ENCODE measurements around the gene ASB18. TPM values are rescaled to one million over a fixed set of nuclear protein-coding genes. Genes with fewer than 3 reads are reported as not detected.

ASB18 gene
- total and polyA plus RNA-seq, 2 of the 8 experiments (the other 6 are each of a cell fraction or from before 2014, with no cell fraction given): not detected

DNA sequence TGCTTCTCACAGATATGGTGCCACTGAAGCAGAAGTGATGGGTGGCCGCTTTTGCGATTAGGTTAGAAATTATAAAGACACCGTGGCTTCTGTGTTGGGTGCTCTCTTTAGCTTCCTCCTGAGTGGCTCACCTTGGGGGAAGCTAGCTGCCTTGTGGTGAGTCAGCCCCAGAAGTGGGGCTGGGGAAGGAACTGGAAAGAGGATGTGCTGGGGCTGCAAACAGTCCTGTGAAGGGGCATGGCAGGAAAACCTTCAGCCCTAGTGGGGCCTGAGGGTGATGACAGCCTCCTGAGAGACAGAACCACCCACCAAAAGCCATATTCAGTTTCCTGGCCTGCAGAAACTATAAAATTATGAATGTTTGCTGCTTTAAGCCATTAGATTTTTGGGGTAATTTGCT is 8.9 kb upstream of the ASB18 start:
- Histone ChIP-seq H3K79me2 (ENCODE audit: control insufficient read depth in 1 of 2, insufficient read depth in 2 of 2, low read length in 2 of 2) (no peaks in the 10 kb centered on the region), H3K9ac (replicated peaks in 1 of 4; ENCODE audit: extremely low read depth in 1 of 4, low read depth in 3 of 4, low read length in 3 of 4) (no peak overlapping the region), H3K56ac (replicated peaks; ENCODE audit: insufficient read length, low read depth, low read length) (no peak overlapping the region), H4K91ac (replicated peaks; ENCODE audit: insufficient read length, low read length) (no peak overlapping the region), H2AFZ (ENCODE audit: low read length) (no peak overlapping the region), H3K36me3 (ENCODE audit: control insufficient read depth in 2 of 4, insufficient read depth in 4 of 4, low read length in 3 of 4) (no peaks in the 10 kb centered on the region), H2BK20ac (ENCODE audit: low read length) (no peak overlapping the region), H3K18ac (ENCODE audit: extremely low read depth, low read length) (no peak overlapping the region), H4K5ac (ENCODE audit: insufficient read length, low read depth, low read length) (no peak overlapping the region), H2BK12ac (ENCODE audit: low read depth, low read length) (no peak overlapping the region), H3K4me2 (ENCODE audit: insufficient read depth in 1 of 2, low read depth in 2 of 2, low read length in 2 of 2) (no peak overlapping the region), H2BK120ac (replicated peaks; ENCODE audit: low read depth, low read length) (no peak overlapping the region), H3K14ac (ENCODE audit: insufficient read length) (no peak overlapping the region), H2AK5ac (ENCODE audit: low read depth, low read length) (no peak overlapping the region), H3K27ac (ENCODE audit: low read depth, low read length) (no peak overlapping the region), H3K79me1 (ENCODE audit: low read depth, low read length) (no peaks in the 10 kb centered on the region), H4K20me1 (replicated peaks in 1 of 2; ENCODE audit: control insufficient read depth in 1 of 2, insufficient read depth in 2 of 2, low read length in 2 of 2) (no peaks in the 10 kb centered on the region), H4K8ac (ENCODE audit: extremely low read depth, insufficient read depth, low read length) (no peak overlapping the region), H3K4me1 (replicated peaks in 1 of 4; ENCODE audit: control insufficient read depth in 3 of 4, insufficient read depth in 4 of 4, low read length in 3 of 4) (no peaks in the 10 kb centered on the region), H3K9me3 (ENCODE audit: insufficient read depth in 2 of 2, low read depth in 1 of 2, low read length in 1 of 2) (peaks cover 10 to 17% of the 10 kb centered on the region in 2 experiments), H3K27me3 (replicated peaks in 1 of 4; ENCODE audit: control insufficient read depth in 3 of 4, extremely low read depth in 1 of 4, insufficient read depth in 3 of 4, low read length in 3 of 4) (no peaks in the 10 kb centered on the region; a peak in 1 of 7 replicates), H3K23me2 (ENCODE audit: low read depth, low read length) (no peaks in the 10 kb centered on the region), H3K23ac (ENCODE audit: insufficient read length) (no peak overlapping the region), H3K4me3 (ENCODE audit: extremely low read depth in 1 of 4, insufficient read depth in 2 of 4, low read depth in 3 of 4, low read length in 4 of 4) (no peak overlapping the region), H2BK15ac (ENCODE audit: low read length) (no peak overlapping the region), H3K4ac (replicated peaks; ENCODE audit: insufficient read length, low read depth, low read length) (no peak overlapping the region), H2BK5ac (ENCODE audit: low read depth, low read length) (no peak overlapping the region)
- 90% methylated on average over 3 of the region's 3 CpGs; no CpG with 5 or more reads in 1 of the 2 experiments for WGBS, 2 experiments (ENCODE audit: extremely low coverage in 1 of 2, insufficient coverage in 1 of 2, insufficient read length in 1 of 2, insufficient replicate concordance in 2 of 2, low coverage in 1 of 2, low lambda C conversion rate in 2 of 2, missing lambda C conversion rate in 1 of 2)
- ChIA-PET CTCF (ENCODE audit: partially characterized antibody) (no interaction called here), POLR2A (ENCODE audit: partially characterized antibody) (no interaction called here)
- no peak for TF ChIP-seq BRCA1 (IDR thresholded peaks at IDR 0.05; ENCODE audit: low read depth, low read length)
- TF ChIP-seq EP300 (IDR thresholded peaks at IDR 0.05; ENCODE audit: borderline replicate concordance in 1 of 2, low read depth in 2 of 2, low read length in 2 of 2): no peak
- TF ChIP-seq TCF12 (IDR thresholded peaks at IDR 0.05; ENCODE audit: low read depth, low read length): no peak
- no peak for TF ChIP-seq EZH2 (IDR thresholded peaks at IDR 0.05; ENCODE audit: low read depth, low read length, severe bottlenecking)
- no peak for TF ChIP-seq NRF1 (IDR thresholded peaks at IDR 0.05; ENCODE audit: low read depth, low read length)
- TF ChIP-seq YY1 (IDR thresholded peaks at IDR 0.05; ENCODE audit: low read depth, low read length): no peak
- no peak for TF ChIP-seq CREB1 (IDR thresholded peaks at IDR 0.05)
- TF ChIP-seq, protein P1, sequence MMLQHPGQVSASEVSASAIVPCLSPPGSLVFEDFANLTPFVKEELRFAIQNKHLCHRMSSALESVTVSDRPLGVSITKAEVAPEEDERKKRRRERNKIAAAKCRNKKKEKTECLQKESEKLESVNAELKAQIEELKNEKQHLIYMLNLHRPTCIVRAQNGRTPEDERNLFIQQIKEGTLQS (IDR thresholded peaks at IDR 0.05; ENCODE audit: insufficient read depth, low read depth, low read length): no peak
- DNase-seq (ENCODE audit: low read depth in 1 of 2, low spot score in 2 of 2) (no peak), FAIRE-seq (no peak)

All from H1 (cell line).